ENCODE measurements around the gene SENP5. TPM values are rescaled to one million over a fixed set of nuclear protein-coding genes. Genes with fewer than 3 reads are reported as not detected.

Gene SENP5
- total and polyA plus RNA-seq, 9 of the 15 experiments (the other 6 are each of a cell fraction or from before 2014, with no cell fraction given), result 18.3 to 59.7 (median 35.8) TPM

DNA sequence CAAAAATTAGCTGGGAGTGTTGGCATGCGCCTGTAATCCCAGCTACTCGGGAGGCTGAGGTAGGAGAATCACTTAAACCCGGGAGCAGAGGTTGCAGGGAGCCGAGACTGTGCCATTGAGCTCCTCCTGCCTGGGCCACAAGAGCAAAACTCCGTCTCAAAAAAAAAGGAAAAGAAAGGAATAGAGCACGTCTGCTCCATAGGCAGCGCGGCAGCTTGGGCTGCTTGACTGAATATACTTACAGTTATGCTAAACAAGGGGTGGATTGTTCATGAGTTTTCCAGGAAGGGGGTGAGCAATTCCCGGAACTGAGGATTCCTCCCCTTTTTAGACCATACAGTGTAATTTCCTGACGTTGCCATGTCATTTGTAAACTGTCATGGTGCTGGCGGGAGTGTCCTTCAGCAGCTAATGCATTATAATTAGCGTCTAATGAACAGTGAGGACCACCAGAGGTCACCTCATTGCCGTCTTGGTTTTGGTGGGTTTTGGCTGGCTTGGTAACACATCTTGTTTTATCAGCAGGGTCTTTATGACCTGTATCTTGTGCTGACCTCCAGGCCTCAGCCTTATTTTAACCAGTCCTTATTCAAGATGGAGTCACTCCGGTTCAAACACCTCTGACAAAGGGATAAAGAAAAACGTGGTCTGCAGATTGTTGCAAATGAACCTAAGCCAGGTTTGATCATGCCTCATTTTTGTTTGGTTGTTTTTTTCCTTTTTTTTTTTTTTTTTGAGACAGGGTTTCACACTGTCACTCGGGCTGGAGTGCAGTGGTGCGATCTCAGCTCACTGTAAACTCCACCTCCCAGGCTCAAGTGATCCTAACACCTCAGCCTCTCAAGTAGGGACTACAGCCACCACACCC, 24.9 kb upstream of the SENP5 start (continued):
- TF ChIP-seq EP300 (IDR thresholded peaks at IDR 0.05; ENCODE audit: low read length) (peak; percentile 88), NFE2L1 (tag; IDR thresholded peaks at IDR 0.05; ENCODE audit: borderline replicate concordance, low read depth) (peak; percentile 96), LEF1 (IDR thresholded peaks at IDR 0.05) (no peak; the same call in 1 of the 2 replicates), JUNB (CRISPR knock-in tag; conservative IDR thresholded peaks at IDR 0.05) (no peak; the same call in 1 of the 2 replicates), ESRRA (IDR thresholded peaks at IDR 0.05; ENCODE audit: borderline replicate concordance, low read depth) (0 out of 2 replicates have a peak, but pooled peaks have one; percentile 56), COPS2 (conservative IDR thresholded peaks at IDR 0.05) (no peak), JUN (IDR thresholded peaks at IDR 0.05; ENCODE audit: borderline replicate concordance, low read depth, low read length) (0 out of 2 replicates have a peak, but pooled peaks have one; percentile 30), JUN (CRISPR knock-in tag; IDR thresholded peaks at IDR 0.05; ENCODE audit: borderline replicate concordance) (no peak), PHB (CRISPR knock-in tag; IDR thresholded peaks at IDR 0.05) (peak; percentile 82; the same call in 1 of the 2 replicates), FOS (IDR thresholded peaks at IDR 0.05; ENCODE audit: extremely low read depth, insufficient read length) (no peak), ZNF184 (CRISPR knock-in tag; IDR thresholded peaks at IDR 0.05) (no peak), RBBP5 (IDR thresholded peaks at IDR 0.05; ENCODE audit: borderline replicate concordance, insufficient read depth, low read length, poor library complexity, severe bottlenecking) (peak; percentile 56), SMAD3 (CRISPR knock-in tag; conservative IDR thresholded peaks at IDR 0.05) (peak; percentile 100), POLR2B (IDR thresholded peaks at IDR 0.05; ENCODE audit: low read depth, partially characterized antibody) (peak; percentile 93), CEBPB (tag; IDR thresholded peaks at IDR 0.05) (peak; percentile 86), ILF3 (IDR thresholded peaks at IDR 0.05; ENCODE audit: borderline replicate concordance) (no peak), HDAC2 (IDR thresholded peaks at IDR 0.05) (peak; percentile 79)
- TF ChIP-seq, protein P1, sequence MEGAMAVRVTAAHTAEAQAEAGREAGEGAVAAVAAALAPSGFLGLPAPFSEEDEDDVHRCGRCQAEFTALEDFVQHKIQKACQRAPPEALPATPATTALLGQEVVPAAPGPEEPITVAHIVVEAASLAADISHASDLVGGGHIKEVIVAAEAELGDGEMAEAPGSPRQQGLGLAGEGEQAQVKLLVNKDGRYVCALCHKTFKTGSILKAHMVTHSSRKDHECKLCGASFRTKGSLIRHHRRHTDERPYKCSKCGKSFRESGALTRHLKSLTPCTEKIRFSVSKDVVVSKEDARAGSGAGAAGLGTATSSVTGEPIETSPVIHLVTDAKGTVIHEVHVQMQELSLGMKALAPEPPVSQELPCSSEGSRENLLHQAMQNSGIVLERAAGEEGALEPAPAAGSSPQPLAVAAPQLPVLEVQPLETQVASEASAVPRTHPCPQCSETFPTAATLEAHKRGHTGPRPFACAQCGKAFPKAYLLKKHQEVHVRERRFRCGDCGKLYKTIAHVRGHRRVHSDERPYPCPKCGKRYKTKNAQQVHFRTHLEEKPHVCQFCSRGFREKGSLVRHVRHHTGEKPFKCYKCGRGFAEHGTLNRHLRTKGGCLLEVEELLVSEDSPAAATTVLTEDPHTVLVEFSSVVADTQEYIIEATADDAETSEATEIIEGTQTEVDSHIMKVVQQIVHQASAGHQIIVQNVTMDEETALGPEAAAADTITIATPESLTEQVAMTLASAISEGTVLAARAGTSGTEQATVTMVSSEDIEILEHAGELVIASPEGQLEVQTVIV (CRISPR knock-in tag; IDR thresholded peaks at IDR 0.05; ENCODE audit: borderline replicate concordance), result peak; percentile 92
- TF ChIP-seq, protein P2, sequence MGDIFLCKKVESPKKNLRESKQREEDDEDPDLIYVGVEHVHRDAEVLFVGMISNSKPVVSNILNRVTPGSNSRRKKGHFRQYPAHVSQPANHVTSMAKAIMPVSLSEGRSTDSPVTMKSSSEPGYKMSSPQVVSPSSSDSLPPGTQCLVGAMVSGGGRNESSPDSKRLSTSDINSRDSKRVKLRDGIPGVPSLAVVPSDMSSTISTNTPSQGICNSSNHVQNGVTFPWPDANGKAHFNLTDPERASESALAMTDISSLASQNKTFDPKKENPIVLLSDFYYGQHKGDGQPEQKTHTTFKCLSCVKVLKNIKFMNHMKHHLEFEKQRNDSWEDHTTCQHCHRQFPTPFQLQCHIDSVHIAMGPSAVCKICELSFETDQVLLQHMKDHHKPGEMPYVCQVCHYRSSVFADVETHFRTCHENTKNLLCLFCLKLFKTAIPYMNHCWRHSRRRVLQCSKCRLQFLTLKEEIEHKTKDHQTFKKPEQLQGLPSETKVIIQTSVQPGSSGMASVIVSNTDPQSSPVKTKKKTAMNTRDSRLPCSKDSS (IDR thresholded peaks at IDR 0.05; ENCODE audit: low read depth, partially characterized antibody), result no peak
- TF ChIP-seq, protein P3, sequence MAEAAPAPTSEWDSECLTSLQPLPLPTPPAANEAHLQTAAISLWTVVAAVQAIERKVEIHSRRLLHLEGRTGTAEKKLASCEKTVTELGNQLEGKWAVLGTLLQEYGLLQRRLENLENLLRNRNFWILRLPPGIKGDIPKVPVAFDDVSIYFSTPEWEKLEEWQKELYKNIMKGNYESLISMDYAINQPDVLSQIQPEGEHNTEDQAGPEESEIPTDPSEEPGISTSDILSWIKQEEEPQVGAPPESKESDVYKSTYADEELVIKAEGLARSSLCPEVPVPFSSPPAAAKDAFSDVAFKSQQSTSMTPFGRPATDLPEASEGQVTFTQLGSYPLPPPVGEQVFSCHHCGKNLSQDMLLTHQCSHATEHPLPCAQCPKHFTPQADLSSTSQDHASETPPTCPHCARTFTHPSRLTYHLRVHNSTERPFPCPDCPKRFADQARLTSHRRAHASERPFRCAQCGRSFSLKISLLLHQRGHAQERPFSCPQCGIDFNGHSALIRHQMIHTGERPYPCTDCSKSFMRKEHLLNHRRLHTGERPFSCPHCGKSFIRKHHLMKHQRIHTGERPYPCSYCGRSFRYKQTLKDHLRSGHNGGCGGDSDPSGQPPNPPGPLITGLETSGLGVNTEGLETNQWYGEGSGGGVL (CRISPR knock-in tag; IDR thresholded peaks at IDR 0.05), result peak; percentile 100
- TF ChIP-seq, protein P4, sequence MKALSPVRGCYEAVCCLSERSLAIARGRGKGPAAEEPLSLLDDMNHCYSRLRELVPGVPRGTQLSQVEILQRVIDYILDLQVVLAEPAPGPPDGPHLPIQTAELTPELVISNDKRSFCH (CRISPR knock-in tag; IDR thresholded peaks at IDR 0.05), result peak; percentile 100
- TF ChIP-seq, protein P4 (tag; IDR thresholded peaks at IDR 0.05), result peak; percentile 100

Data from K562 (cell line).